ENCODE measurements around the gene C3orf22. TPM values are rescaled to one million over a fixed set of nuclear protein-coding genes. Genes with fewer than 3 reads are reported as not detected.
"Not testable (repeated sequence)": the region's sequence is repeated elsewhere in the genome, so short reads cannot be mapped to it uniquely, and the experiment has no call there.

The C3orf22 gene
- polyA plus RNA-seq, 1 donor, result 0.10 TPM

GRCh38 chr3:126543457-126544061 is 15.2 kb downstream of the C3orf22 start:
- DNase-seq, result no peak

GRCh38 chr3:126542340-126543241 is 16.1 kb downstream of the C3orf22 start:
- no peak for DNase-seq

GRCh38 chr3:126541628-126542339 is 16.9 kb downstream of the C3orf22 start:
- DNase-seq, result no peak

GRCh38 chr3:126540951-126541627 is 17.6 kb downstream of the C3orf22 start:
- DNase-seq, result no peak

GRCh38 chr3:126540342-126540849 is 18.3 kb downstream of the C3orf22 start:
- DNase-seq, result no peak

- DNase-seq, result no peak
Observed at GRCh38 chr3:126539558-126540250, 19.0 kb downstream of the C3orf22 start.

- no peak for DNase-seq
Observed at GRCh38 chr3:126538966-126539365, 19.8 kb downstream of the C3orf22 start.

- no peak for DNase-seq
Observed at GRCh38 chr3:126538316-126538715, 20.4 kb downstream of the C3orf22 start.

GRCh38 chr3:126537730-126538281 is 20.9 kb downstream of the C3orf22 start:
- no peak for DNase-seq

- no peak for DNase-seq
Observed at GRCh38 chr3:126537116-126537729, 21.5 kb downstream of the C3orf22 start.

GRCh38 chr3:126536126-126536525 is 22.6 kb downstream of the C3orf22 start:
- DNase-seq, result no peak

GRCh38 chr3:126535636-126536035 is 23.1 kb downstream of the C3orf22 start:
- no peak for DNase-seq

GRCh38 chr3:126534716-126535115 is 24.0 kb downstream of the C3orf22 start:
- DNase-seq, result not testable (repeated sequence)

GRCh38 chr3:126533506-126533905 is 25.2 kb downstream of the C3orf22 start:
- DNase-seq, result no peak

GRCh38 chr3:126531051-126531330 is 27.7 kb downstream of the C3orf22 start:
- no peak for DNase-seq

- DNase-seq, result no peak
Observed at GRCh38 chr3:126530171-126531050, 28.3 kb downstream of the C3orf22 start.

GRCh38 chr3:126529585-126530170 is 29.1 kb downstream of the C3orf22 start:
- DNase-seq, result no peak

- DNase-seq, result no peak
Observed at GRCh38 chr3:126528800-126529541, 29.8 kb downstream of the C3orf22 start.

GRCh38 chr3:126528419-126528799 is 30.3 kb downstream of the C3orf22 start:
- no peak for DNase-seq

Measured in left kidney (tissue), 2 donors.